Stimulated activated CD8-positive, alpha-beta memory T cell treated with anti-CD3 and anti-CD28 coated beads, Interleukin-4, amount 100 ng/mL, for 48 hours (primary cell): ENCODE results near the gene LRRC8E.

Experiments used
- DNase-seq: peaks from one replicate; pipeline ENCODE4 v3.0.0-alpha.2; 2020

The LRRC8E gene

GRCh38 chr19:7933828-7934725 lies 45.8 kb downstream of the LRRC8E start:
- no peak for DNase-seq

DNA sequence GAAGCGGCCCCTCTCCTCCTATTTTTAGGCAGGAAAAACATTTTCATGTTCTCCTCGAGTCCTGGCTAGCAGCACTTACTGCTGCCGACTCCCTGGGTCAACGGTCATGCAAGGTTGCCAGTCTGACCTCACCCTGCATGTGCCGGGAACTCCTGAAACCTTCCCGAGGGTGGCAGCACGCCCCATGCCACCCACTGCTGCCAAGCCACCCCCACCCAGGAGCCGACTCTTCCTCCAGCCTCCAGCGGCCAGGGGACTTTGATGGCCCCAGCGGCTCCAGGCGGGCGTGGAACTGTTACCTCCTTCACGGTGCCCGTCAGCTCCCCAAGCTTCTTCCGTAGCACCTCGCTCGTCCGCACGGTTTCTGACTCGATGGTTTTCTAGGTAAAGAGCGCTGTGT lies 46.5 kb downstream of the LRRC8E start:
- no peak for DNase-seq

GRCh38 chr19:7940841-7941240 lies 52.5 kb downstream of the LRRC8E start:
- no peak for DNase-seq

DNA sequence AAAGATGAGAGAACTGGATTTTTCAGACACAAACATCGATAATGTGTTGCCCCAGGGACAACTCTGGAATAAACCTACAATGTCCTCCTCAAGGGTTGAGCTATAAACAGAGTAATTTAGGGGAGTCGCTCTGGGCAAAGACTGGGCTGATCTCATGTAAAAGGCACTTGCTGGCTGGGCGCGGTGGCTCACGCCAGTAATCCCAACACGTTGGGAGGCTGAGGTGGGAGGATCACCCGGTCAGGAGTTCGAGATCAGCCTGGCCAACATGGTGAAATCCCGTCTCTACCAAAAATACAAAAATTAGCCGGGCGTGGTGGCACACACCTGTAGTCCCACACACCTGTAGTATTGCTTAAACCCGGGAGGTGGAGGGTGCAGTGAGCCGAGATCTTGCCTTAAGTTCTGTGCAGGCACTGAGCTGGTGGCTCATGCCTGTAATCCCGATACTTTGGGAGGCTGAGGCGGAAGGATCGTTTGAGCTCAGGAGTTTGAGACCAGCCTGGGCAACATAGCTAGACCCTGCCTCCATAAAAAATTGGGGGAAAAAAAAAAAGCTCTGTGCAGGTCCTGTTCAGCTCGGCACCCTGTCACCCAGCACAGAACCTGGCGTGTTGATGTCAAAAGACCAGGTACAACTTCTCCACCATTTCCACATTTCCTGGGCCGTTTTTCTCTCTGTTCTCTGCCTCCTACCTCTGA lies 53.7 kb downstream of the LRRC8E start:
- DNase-seq, result no peak

DNA sequence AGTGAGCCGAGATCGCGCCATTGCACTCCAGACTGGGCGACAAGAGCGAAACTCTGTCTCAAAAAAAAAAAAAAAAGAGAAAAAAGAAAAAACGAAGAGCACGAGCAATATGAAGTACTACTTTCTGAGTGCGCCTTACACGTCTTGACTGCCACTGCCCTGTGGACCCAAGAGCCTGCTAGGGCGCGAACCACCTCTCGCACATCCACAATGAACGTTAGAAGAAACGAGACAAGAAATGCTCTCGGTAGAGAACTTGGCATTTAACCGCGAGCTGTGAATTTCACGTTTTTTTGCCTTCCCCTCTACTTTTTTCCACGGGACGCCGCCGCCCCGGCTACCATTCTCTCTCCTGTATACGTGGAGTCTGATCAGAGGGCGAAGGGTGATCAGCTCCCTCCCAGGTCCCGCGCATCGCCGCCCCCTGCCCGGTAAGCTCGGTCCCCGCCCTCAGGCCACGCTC lies 54.7 kb downstream of the LRRC8E start:
- no peak for DNase-seq

DNA sequence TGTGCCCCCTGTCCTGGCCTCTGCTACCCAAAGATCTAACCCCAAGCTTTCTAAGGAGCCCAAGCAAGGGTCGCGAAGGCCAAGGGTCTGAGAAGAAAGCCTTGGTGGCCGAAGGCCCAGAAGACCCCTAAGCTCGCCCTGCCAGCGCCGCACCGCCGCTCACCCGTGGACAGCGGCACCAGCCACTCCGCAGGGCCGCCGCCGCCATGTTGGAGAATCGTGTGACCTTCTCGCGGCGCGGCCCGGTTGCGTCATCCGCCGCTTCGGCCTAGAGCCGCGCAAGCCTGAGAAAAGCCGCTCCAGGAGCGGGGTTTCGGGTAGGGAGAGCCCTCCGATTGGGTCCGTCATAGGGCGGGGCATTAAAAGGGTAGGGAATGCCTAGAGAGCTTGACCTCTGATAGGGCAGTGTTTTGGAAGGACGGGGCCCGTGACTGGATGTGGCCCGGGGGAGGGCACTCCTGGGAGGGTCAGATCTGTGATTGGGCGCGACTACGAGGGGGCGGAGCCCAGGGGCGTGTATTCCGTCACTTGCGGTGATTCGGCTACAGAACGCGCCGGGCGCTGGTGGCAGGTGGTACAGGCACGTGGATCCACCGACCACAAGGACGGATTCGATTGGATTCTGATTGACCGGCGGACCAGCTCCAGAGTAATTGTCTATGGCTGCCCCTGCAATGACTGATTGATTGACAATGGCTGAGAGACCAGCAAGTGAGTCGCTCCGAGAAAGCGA lies 55.3 kb downstream of the LRRC8E start, which contains the start of gene TIMM44:
Gene TIMM44, minus strand, starts transcription at position 223 of the 733 bp plus-strand sequence. Its CDS starts 15 bp downstream, at position 208.
- DNase-seq, result peak; percentile 99

GRCh38 chr19:7944177-7944761 lies 56.0 kb downstream of the LRRC8E start:
- peak; percentile 92 for DNase-seq

GRCh38 chr19:7947939-7948338 lies 59.6 kb downstream of the LRRC8E start:
- DNase-seq, result no peak
